ENCODE data around the gene ACBD4. TPM values are rescaled to one million over a fixed set of nuclear protein-coding genes. Genes with fewer than 3 reads are reported as not detected.

Gene ACBD4
- total and polyA plus RNA-seq, 2 of the 13 experiments (the other 11 are each of a cell fraction or from before 2014, with no cell fraction given), result 16.1 to 26.9 TPM

GRCh38 chr17:45101883-45102811, 33.3 kb upstream of the ACBD4 start (continued):
- peak; percentile 74 for TF ChIP-seq HNF1B (CRISPR knock-in tag; IDR thresholded peaks at IDR 0.05)
- TF ChIP-seq ZNF607 (CRISPR knock-in tag; IDR thresholded peaks at IDR 0.05; ENCODE audit: borderline replicate concordance), result peak; percentile 28; the same call in 1 of the 2 replicates
- TF ChIP-seq NONO (IDR thresholded peaks at IDR 0.05), result no peak
- no peak for TF ChIP-seq NONO (CRISPR knock-in tag; conservative IDR thresholded peaks at IDR 0.05)
- peak; percentile 42; the same call in 1 of the 2 replicates for TF ChIP-seq IRF2 (CRISPR knock-in tag; IDR thresholded peaks at IDR 0.05)
- no peak for TF ChIP-seq ETS1 (CRISPR knock-in tag; IDR thresholded peaks at IDR 0.05)
- no peak for TF ChIP-seq PHF20 (CRISPR knock-in tag; IDR thresholded peaks at IDR 0.05)
- peak; percentile 71 for TF ChIP-seq RXRB (CRISPR knock-in tag; IDR thresholded peaks at IDR 0.05; ENCODE audit: borderline replicate concordance)
- 0 out of 2 replicates have a peak, but pooled peaks have one; percentile 58 for TF ChIP-seq ZHX1 (CRISPR knock-in tag; IDR thresholded peaks at IDR 0.05; ENCODE audit: low read depth)
- TF ChIP-seq ZNF296 (CRISPR knock-in tag; conservative IDR thresholded peaks at IDR 0.05), result no peak
- no peak for TF ChIP-seq ZMAT5 (CRISPR knock-in tag; IDR thresholded peaks at IDR 0.05; ENCODE audit: borderline replicate concordance, low read depth)
- TF ChIP-seq RFXANK (CRISPR knock-in tag; IDR thresholded peaks at IDR 0.05), result no peak
- TF ChIP-seq NCOR1 (IDR thresholded peaks at IDR 0.05; ENCODE audit: borderline replicate concordance, low read length), result no peak
- peak; percentile 11; the same call in 1 of the 2 replicates for TF ChIP-seq GABPB1 (CRISPR knock-in tag; IDR thresholded peaks at IDR 0.05)
- no peak for TF ChIP-seq ZNF343 (CRISPR knock-in tag; IDR thresholded peaks at IDR 0.05)
- no peak for TF ChIP-seq NR2F1 (CRISPR knock-in tag; IDR thresholded peaks at IDR 0.05)
- TF ChIP-seq KDM3A (CRISPR knock-in tag; IDR thresholded peaks at IDR 0.05; ENCODE audit: low read depth), result 0 out of 2 replicates have a peak, but pooled peaks have one; percentile 60
- peak; percentile 92 for TF ChIP-seq ZFX (CRISPR knock-in tag; IDR thresholded peaks at IDR 0.05; ENCODE audit: low read depth)
- TF ChIP-seq PRDM15 (CRISPR knock-in tag; IDR thresholded peaks at IDR 0.05), result no peak
